MCF 10A (cell line): ENCODE measurements around the gene PDLIM4. TPM values are rescaled to one million over a fixed set of nuclear protein-coding genes. Genes with fewer than 3 reads are reported as not detected.
A peak's percentile ranks its signal among the peaks of the same experiment; 100 is the strongest.

Experiments
- BruUV-seq: library from RNA; stranded (reverse); fragments of 400-500 nt; replicated peaks from 2 replicates; lab custom pipeline; 2021; lab: Mats Ljungman, UMichigan
- CTCF ChIA-PET: fragments of 300-600 bp; sonication (Branson Sonifier 250); formaldehyde crosslinking; extraction: SDS; loops from one replicate; lab custom pipeline; 2021; ENCODE audit warnings: antibody characterized with exemption, inconsistent platforms; lab: Yijun Ruan, JAX
- POLR2A ChIA-PET: fragments of 300-600, 350-650 bp; sonication (Branson Sonifier 250); formaldehyde crosslinking; extraction: SDS; loops from one replicate; lab custom pipeline; 2020; ENCODE audit warnings: antibody characterized with exemption, inconsistent platforms; lab: Yijun Ruan, JAX
- DNase-seq: peaks from one replicate; pipeline ENCODE4 v3.0.0-alpha.2; 2018; ENCODE audit not compliant: unreplicated experiment
- H3K27ac Mint-ChIP-seq: one replicate; pipeline ENCODE4 v1.8.0; 2022; ENCODE audit warnings: mild to moderate bottlenecking, low read depth, mixed read lengths; ENCODE audit not compliant: unreplicated experiment
- H3K27me3 Mint-ChIP-seq: one replicate; pipeline ENCODE4 v1.8.0; 2022; ENCODE audit warnings: mixed read lengths; ENCODE audit not compliant: insufficient read depth, unreplicated experiment
- H3K36me3 Mint-ChIP-seq: one replicate; pipeline ENCODE4 v1.8.0; 2022; ENCODE audit warnings: mild to moderate bottlenecking, moderate library complexity, mixed read lengths; ENCODE audit not compliant: insufficient read depth, unreplicated experiment
- H3K4me1 Mint-ChIP-seq: one replicate; pipeline ENCODE4 v1.8.0; 2022; ENCODE audit warnings: mixed read lengths; ENCODE audit not compliant: insufficient read depth, unreplicated experiment
- H3K4me3 Mint-ChIP-seq: one replicate; pipeline ENCODE4 v1.8.0; 2022; ENCODE audit warnings: mild to moderate bottlenecking, moderate library complexity, mixed read lengths; ENCODE audit not compliant: unreplicated experiment
- H3K9me3 Mint-ChIP-seq: one replicate; pipeline ENCODE4 v1.8.0; 2022; ENCODE audit warnings: mixed read lengths; ENCODE audit not compliant: unreplicated experiment
- intact Hi-C: fragments of 100-400 bp; cut with micrococcal nuclease; formaldehyde crosslinking; loops from 2 replicates; pipeline ENCODE4 v1.14.1; 2022
- total RNA-seq: library from RNA; stranded (reverse); gene quantifications from 2 replicates; pipeline ENCODE4 v1.2.3, GENCODE V29; 2022
- TF ChIP-seq, protein P1 (sequence below): fragments of 200-600 bp; IDR thresholded peaks from one replicate; pipeline ENCODE4 v1.8.0; 2022; ENCODE audit warnings: antibody characterized with exemption, mild to moderate bottlenecking; ENCODE audit not compliant: unreplicated experiment

PDLIM4 gene
- total RNA-seq, 1 experiment from 2014 or later, result 101 TPM

- TF ChIP-seq, protein P1, sequence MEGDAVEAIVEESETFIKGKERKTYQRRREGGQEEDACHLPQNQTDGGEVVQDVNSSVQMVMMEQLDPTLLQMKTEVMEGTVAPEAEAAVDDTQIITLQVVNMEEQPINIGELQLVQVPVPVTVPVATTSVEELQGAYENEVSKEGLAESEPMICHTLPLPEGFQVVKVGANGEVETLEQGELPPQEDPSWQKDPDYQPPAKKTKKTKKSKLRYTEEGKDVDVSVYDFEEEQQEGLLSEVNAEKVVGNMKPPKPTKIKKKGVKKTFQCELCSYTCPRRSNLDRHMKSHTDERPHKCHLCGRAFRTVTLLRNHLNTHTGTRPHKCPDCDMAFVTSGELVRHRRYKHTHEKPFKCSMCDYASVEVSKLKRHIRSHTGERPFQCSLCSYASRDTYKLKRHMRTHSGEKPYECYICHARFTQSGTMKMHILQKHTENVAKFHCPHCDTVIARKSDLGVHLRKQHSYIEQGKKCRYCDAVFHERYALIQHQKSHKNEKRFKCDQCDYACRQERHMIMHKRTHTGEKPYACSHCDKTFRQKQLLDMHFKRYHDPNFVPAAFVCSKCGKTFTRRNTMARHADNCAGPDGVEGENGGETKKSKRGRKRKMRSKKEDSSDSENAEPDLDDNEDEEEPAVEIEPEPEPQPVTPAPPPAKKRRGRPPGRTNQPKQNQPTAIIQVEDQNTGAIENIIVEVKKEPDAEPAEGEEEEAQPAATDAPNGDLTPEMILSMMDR, result no peak
- H3K4me1 Mint-ChIP-seq, result peaks cover 47% of the 10 kb centered on the region
- no peaks in the 10 kb centered on the region for H3K36me3 Mint-ChIP-seq
- ChIA-PET POLR2A (interaction anchor here (0.8 to 5.3 kb wide), 6 partner anchors 8 to 140 kb away, joined by 3 to 97 read pairs (median 8); partner anchors contain the start of gene SLC22A4), CTCF (interaction anchor here (0.6 to 10.4 kb wide), 13 partner anchors 8 to 618 kb away, joined by 3 to 130 read pairs (median 4); no protein-coding TSS in a partner anchor)
- intact Hi-C loops, result loop anchor here (1.0 to 2.0 kb wide), 2 partner anchors 9 to 33 kb away; no protein-coding TSS in a partner anchor
- no TSS peak for BruUV-seq
- H3K4me3 Mint-ChIP-seq, result no peak overlapping the region
- peak overlapping the region; percentile 60 for H3K27ac Mint-ChIP-seq
- no peaks in the 10 kb centered on the region for H3K27me3 Mint-ChIP-seq
- H3K9me3 Mint-ChIP-seq, result no peaks in the 10 kb centered on the region
- DNase-seq, result no peak
Measured at GRCh38 chr5:132223861-132224260, 33.6 kb upstream of the PDLIM4 start.

GRCh38 chr5:132224716-132225115, 32.8 kb upstream of the PDLIM4 start:
- Mint-ChIP-seq H3K4me3 (peak overlapping the region; percentile 74), H3K4me1 (peaks cover 47% of the 10 kb centered on the region), H3K27me3 (no peaks in the 10 kb centered on the region), H3K9me3 (no peaks in the 10 kb centered on the region), H3K27ac (peak overlapping the region; percentile 52), H3K36me3 (no peaks in the 10 kb centered on the region)
- CTCF ChIA-PET, result interaction anchor here (0.6 to 10.4 kb wide), 18 partner anchors 9 to 617 kb away, joined by 3 to 130 read pairs (median 4); partner anchors contain the start of gene SLC22A5
- intact Hi-C loops, result loop anchor here (1.0 to 5.0 kb wide), 5 partner anchors 9 to 163 kb away; partner anchors contain the start of gene SLC22A5
- TSS peak; percentile 52 for BruUV-seq
- POLR2A ChIA-PET, result interaction anchor here (0.7 to 5.3 kb wide), 17 partner anchors 9 to 165 kb away, joined by 3 to 97 read pairs (median 4); partner anchors contain the start of genes SLC22A4 and SLC22A5
- TF ChIP-seq, protein P1, result no peak
- peak; percentile 13 for DNase-seq

DNA sequence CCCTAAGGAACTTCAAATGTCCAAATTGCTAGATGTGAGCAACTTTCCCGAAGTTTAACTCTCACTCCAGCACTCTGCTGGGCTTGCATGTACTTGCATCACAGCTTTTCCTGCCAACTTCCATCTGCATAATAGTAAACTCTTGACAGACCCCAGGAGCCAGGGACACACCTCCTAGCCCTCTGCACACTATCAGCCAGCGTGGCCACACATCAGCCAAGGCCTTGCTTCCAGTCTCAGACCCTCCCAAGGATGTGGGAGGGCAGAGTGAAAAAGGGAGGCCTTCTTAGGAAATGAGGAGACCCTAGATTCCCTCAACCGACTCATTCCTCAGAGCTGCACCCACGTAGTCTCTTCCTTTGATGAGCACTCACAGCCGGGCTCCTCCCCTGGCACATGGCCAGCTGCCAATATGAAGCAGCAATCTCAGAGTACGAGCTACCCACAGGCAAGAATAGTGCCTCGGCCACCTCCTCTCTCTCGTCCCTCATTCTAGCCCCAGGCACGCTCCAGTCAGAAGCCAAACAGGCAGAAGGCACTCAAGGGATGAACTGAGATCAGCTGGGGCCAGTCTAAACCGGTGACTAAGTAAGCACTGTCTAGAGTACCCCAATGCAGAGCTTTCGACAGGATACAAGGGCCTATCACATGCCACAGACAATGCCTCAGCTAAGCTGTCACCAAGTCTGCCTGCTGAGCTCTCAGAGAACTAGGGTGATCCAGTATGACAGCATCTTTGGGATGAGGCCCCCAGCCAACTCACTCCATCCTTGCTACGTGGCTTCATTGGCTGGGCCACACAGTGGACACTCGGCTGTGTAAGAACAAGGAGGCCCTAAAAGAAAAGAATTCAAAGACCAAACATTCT, 32.1 kb upstream of the PDLIM4 start:
- TF ChIP-seq, protein P1, result no peak
- Mint-ChIP-seq H3K4me1 (peaks cover 42% of the 10 kb centered on the region), H3K27me3 (no peaks in the 10 kb centered on the region), H3K36me3 (no peaks in the 10 kb centered on the region), H3K4me3 (peak overlapping the region; percentile 74), H3K9me3 (no peaks in the 10 kb centered on the region), H3K27ac (peak overlapping the region; percentile 52)
- CTCF ChIA-PET, result interaction anchor here (0.6 to 10.4 kb wide), 23 partner anchors 10 to 548 kb away, joined by 3 to 130 read pairs (median 4); partner anchors contain the start of gene SLC22A5
- TSS peak; percentile 27 for BruUV-seq
- intact Hi-C loops, result loop anchor here (1.0 to 5.0 kb wide), 5 partner anchors 35 to 162 kb away; partner anchors contain the start of genes SLC22A4 and SLC22A5
- peak; percentile 93 for DNase-seq
- POLR2A ChIA-PET, result interaction anchor here (0.7 to 5.3 kb wide), 20 partner anchors 9 to 429 kb away, joined by 3 to 97 read pairs (median 4); partner anchors contain the start of genes FNIP1, SLC22A4 and SLC22A5
